HT-29 (cell line): Measurements from ENCODE around the gene EBF4. TPM values are rescaled to one million over a fixed set of nuclear protein-coding genes. Genes with fewer than 3 reads are reported as not detected.

Experiments
- small RNA-seq: library from RNA; depleted of rRNA; stranded (forward); fragments of <200 nt; gene quantifications from one replicate; pipeline ENCODE3, GENCODE V24; 2014
- total RNA-seq: library from RNA; depleted of rRNA; stranded (reverse); fragments of >200 nt; shearing (Covaris generic); gene quantifications from 2 replicates; pipeline ENCODE4 v1.2.3, GENCODE V29; 2014; rRNA removed

The EBF4 gene
- total RNA-seq, 1 experiment from 2014 or later: 0.23 TPM

Small RNA genes within 50 kb of the gene (small RNA-seq; reads per million reads assigned to genes)
- gene SNORA51 (not detected), gene SNORD110 (not detected), gene SNORD56 (not detected), gene SNORD57 (not detected), gene SNORD86 (not detected)

Other genes with a start within 250 kb of the EBF4 start
- 649 and 692 TPM in 2 replicates for gene SNRPB, start 222.0 kb upstream of the EBF4 start, total RNA-seq
- 1.2 and 5.0 TPM in 2 replicates for gene ZNF343, start 183.9 kb upstream of the EBF4 start, total RNA-seq
- gene TMC2, start 156.2 kb upstream of the EBF4 start, total RNA-seq: not detected in 2 replicates
- 365 and 383 TPM in 2 replicates for gene NOP56, start 40.1 kb upstream of the EBF4 start, total RNA-seq
- 139 and 146 TPM in 2 replicates for gene IDH3B, start 28.6 kb upstream of the EBF4 start, total RNA-seq
- not detected in 2 replicates for gene CPXM1, start 107.8 kb downstream of the EBF4 start, total RNA-seq
- gene C20orf141, start 122.2 kb downstream of the EBF4 start, total RNA-seq: not detected in 2 replicates
- not detected in 2 replicates for gene TMEM239, start 123.6 kb downstream of the EBF4 start, total RNA-seq
- 34.4 and 37.6 TPM in 2 replicates for gene PCED1A, start 147.9 kb downstream of the EBF4 start, total RNA-seq
- gene VPS16, start 148.0 kb downstream of the EBF4 start, total RNA-seq: 25.2 and 36.0 TPM in 2 replicates
- gene PTPRA, start 180.7 kb downstream of the EBF4 start, total RNA-seq: 16.3 and 17.6 TPM in 2 replicates